H9 (cell line): ENCODE results near the gene LRRC52. TPM values are rescaled to one million over a fixed set of nuclear protein-coding genes. Genes with fewer than 3 reads are reported as not detected.

Source experiments
- DNase-seq: peaks from one replicate; pipeline ENCODE4 v3.0.0-alpha.2; 2017
- H2AFZ ChIP-seq: one replicate; pipeline ENCODE4 v1.6.1; 2013; ENCODE audit warnings: mild to moderate bottlenecking, low read length, control low read depth, moderate library complexity
- H2AK5ac ChIP-seq: 2 replicates; pipeline ENCODE4 v1.6.1; 2013; ENCODE audit warnings: low read length, control low read depth, mixed read lengths; ENCODE audit not compliant: insufficient read length
- H2BK120ac ChIP-seq: one replicate; pipeline ENCODE4 v1.6.1; 2013; ENCODE audit warnings: low read depth, mild to moderate bottlenecking, low read length, control low read depth, inconsistent platforms; ENCODE audit not compliant: poor library complexity, severe bottlenecking
- H2BK12ac ChIP-seq: 2 replicates; pipeline ENCODE4 v1.6.1; 2013; ENCODE audit warnings: low read length, control low read depth, mixed read lengths, low read depth; ENCODE audit not compliant: insufficient read length
- H2BK15ac ChIP-seq: 2 replicates; pipeline ENCODE4 v1.6.1; 2013; ENCODE audit warnings: low read depth, low read length, control low read depth
- H2BK20ac ChIP-seq: one replicate; pipeline ENCODE4 v1.6.1; 2013; ENCODE audit warnings: low read depth, mild to moderate bottlenecking, low read length, control low read depth, inconsistent platforms; ENCODE audit not compliant: poor library complexity, severe bottlenecking
- H2BK5ac ChIP-seq: 2 replicates; pipeline ENCODE4 v1.6.1; 2013; ENCODE audit warnings: low read length, control low read depth, mixed read lengths; ENCODE audit not compliant: insufficient read length
- H3K14ac ChIP-seq: 2 replicates; pipeline ENCODE4 v1.6.1; 2013; ENCODE audit warnings: low read length, control low read depth; ENCODE audit not compliant: insufficient read depth
- H3K18ac ChIP-seq: 2 replicates; pipeline ENCODE4 v1.6.1; 2013; ENCODE audit warnings: low read depth, mild to moderate bottlenecking, mixed read lengths, low read length, control low read depth; ENCODE audit not compliant: insufficient read length
- H3K23ac ChIP-seq: 2 replicates; pipeline ENCODE4 v1.6.1; 2013; ENCODE audit warnings: low read length, control low read depth, mixed read lengths, low read depth; ENCODE audit not compliant: insufficient read length
- H3K23me2 ChIP-seq: 2 replicates; pipeline ENCODE4 v1.6.1; 2013; ENCODE audit warnings: low read depth, mild to moderate bottlenecking, mixed read lengths, low read length, control low read depth; ENCODE audit not compliant: insufficient read length, poor library complexity, severe bottlenecking
- H3K27ac ChIP-seq: 2 replicates; pipeline ENCODE4 v1.5.1; 2013; ENCODE audit warnings: low read length, control low read depth, mixed read lengths, low read depth; ENCODE audit not compliant: insufficient read length
- H3K27me3 ChIP-seq: 2 replicates; pipeline ENCODE4 v1.6.1; 2013; ENCODE audit warnings: low read length, control low read depth, inconsistent platforms; ENCODE audit not compliant: insufficient read depth
- H3K4ac ChIP-seq: 2 replicates; pipeline ENCODE4 v1.6.1; 2013; ENCODE audit warnings: low read depth, mild to moderate bottlenecking, control low read depth, inconsistent platforms, low read length, moderate library complexity
- H3K4me1 ChIP-seq: 2 replicates; pipeline ENCODE4 v1.6.1; 2013; ENCODE audit warnings: low read length, control low read depth, inconsistent platforms; ENCODE audit not compliant: insufficient read depth
- H3K4me2 ChIP-seq: 2 replicates; pipeline ENCODE4 v1.6.1; 2013; ENCODE audit warnings: low read length, control low read depth, mixed read lengths; ENCODE audit not compliant: insufficient read length, insufficient read depth
- H3K56ac ChIP-seq: 2 replicates; pipeline ENCODE4 v1.6.1; 2013; ENCODE audit warnings: low read depth, mild to moderate bottlenecking, mixed read lengths, low read length, control low read depth; ENCODE audit not compliant: insufficient read length
- H3K79me1 ChIP-seq: 2 replicates; pipeline ENCODE4 v1.6.1; 2013; ENCODE audit warnings: low read depth, mild to moderate bottlenecking, moderate library complexity, low read length, control low read depth, inconsistent platforms; ENCODE audit not compliant: insufficient read depth, poor library complexity, severe bottlenecking
- H3K79me2 ChIP-seq: 2 replicates; pipeline ENCODE4 v1.6.1; 2013; ENCODE audit warnings: low read length, control low read depth, inconsistent platforms; ENCODE audit not compliant: insufficient read depth
- H3K9ac ChIP-seq: 2 replicates; pipeline ENCODE4 v1.6.1; 2013; ENCODE audit warnings: low read length, control low read depth, mixed read lengths; ENCODE audit not compliant: insufficient read length; ENCODE audit errors: extremely low read depth
- H3K9me3 ChIP-seq: one replicate; pipeline ENCODE4 v1.6.1; 2013; ENCODE audit warnings: low read depth, low read length, inconsistent platforms; ENCODE audit not compliant: control insufficient read depth
- H3T11ph ChIP-seq: one replicate; pipeline ENCODE4 v1.6.1; 2013; ENCODE audit warnings: mild to moderate bottlenecking, low read length, control low read depth, inconsistent platforms
- H4K20me1 ChIP-seq: one replicate; pipeline ENCODE4 v1.6.1; 2013; ENCODE audit not compliant: control insufficient read depth, insufficient read length, insufficient read depth
- H4K5ac ChIP-seq: 2 replicates; pipeline ENCODE4 v1.6.1; 2013; ENCODE audit warnings: low read depth, mild to moderate bottlenecking, mixed read lengths, low read length, control low read depth; ENCODE audit not compliant: insufficient read length
- H4K8ac ChIP-seq: replicated peaks from 2 replicates; pipeline ENCODE4 v1.6.1; 2013; ENCODE audit warnings: low read length, control low read depth, mixed read lengths, low read depth; ENCODE audit not compliant: insufficient read length
- H4K91ac ChIP-seq: 2 replicates; pipeline ENCODE4 v1.6.1; 2013; ENCODE audit warnings: low read depth, mild to moderate bottlenecking, moderate library complexity, mixed read lengths, low read length, control low read depth; ENCODE audit not compliant: insufficient read length
- H3K27ac Mint-ChIP-seq, 3 experiments: 2 replicates in 2 of 3; 3 replicates in 1 of 3; pipeline ENCODE4 v1.8.0; 2020 to 2021; ENCODE audit warnings: mixed read lengths in 3 of 3, mild to moderate bottlenecking in 1 of 3, moderate library complexity in 1 of 3
- H3K27me3 Mint-ChIP-seq: 2 replicates; pipeline ENCODE4 v1.8.0; 2021; ENCODE audit warnings: low read depth, mild to moderate bottlenecking, moderate library complexity, mixed read lengths
- H3K36me3 Mint-ChIP-seq, 3 experiments: 2 replicates in 2 of 3; 3 replicates in 1 of 3; pipeline ENCODE4 v1.8.0; 2020 to 2021; ENCODE audit warnings: low read depth in 3 of 3, mixed read lengths in 3 of 3; ENCODE audit not compliant: insufficient read depth in 1 of 3
- H3K4me1 Mint-ChIP-seq, 2 experiments: 2 replicates each; pipeline ENCODE4 v1.8.0; 2020; ENCODE audit warnings: mixed read lengths in 2 of 2
- H3K4me3 Mint-ChIP-seq, 2 experiments: 2 replicates in 1 of 2; 3 replicates in 1 of 2; pipeline ENCODE4 v1.8.0; 2020 to 2021; ENCODE audit warnings: mild to moderate bottlenecking in 2 of 2, mixed read lengths in 2 of 2, moderate library complexity in 1 of 2
- H3K9me3 Mint-ChIP-seq, 2 experiments: 2 replicates in 1 of 2; 3 replicates in 1 of 2; pipeline ENCODE4 v1.8.0; 2020; ENCODE audit warnings: mild to moderate bottlenecking in 2 of 2, mixed read lengths in 2 of 2, moderate library complexity in 1 of 2
- WGBS: extraction: QIAGEN DNeasy Blood & Tissue Kit; methylation state at CpG from one replicate; pipeline ENCODE4 v1.1.7; 2013; ENCODE audit warnings: missing lambda C conversion rate, low lambda C conversion rate, mixed read lengths; ENCODE audit not compliant: insufficient read length; ENCODE audit errors: extremely low coverage; 5-methylcytosine and 5-hydroxymethylcytosine counted together
- total RNA-seq: library from RNA; stranded (reverse); gene quantifications from 2 replicates; pipeline ENCODE4 v1.2.1, GENCODE V29; 2021
- TF ChIP-seq, protein P1 (sequence below): fragments of 200-600 bp; sonication (generic); conservative IDR thresholded peaks from 3 replicates; pipeline ENCODE4 v1.8.0; 2021; ENCODE audit warnings: antibody characterized with exemption, mild to moderate bottlenecking

LRRC52 gene
- total RNA-seq, 1 experiment from 2014 or later: not detected

DNA sequence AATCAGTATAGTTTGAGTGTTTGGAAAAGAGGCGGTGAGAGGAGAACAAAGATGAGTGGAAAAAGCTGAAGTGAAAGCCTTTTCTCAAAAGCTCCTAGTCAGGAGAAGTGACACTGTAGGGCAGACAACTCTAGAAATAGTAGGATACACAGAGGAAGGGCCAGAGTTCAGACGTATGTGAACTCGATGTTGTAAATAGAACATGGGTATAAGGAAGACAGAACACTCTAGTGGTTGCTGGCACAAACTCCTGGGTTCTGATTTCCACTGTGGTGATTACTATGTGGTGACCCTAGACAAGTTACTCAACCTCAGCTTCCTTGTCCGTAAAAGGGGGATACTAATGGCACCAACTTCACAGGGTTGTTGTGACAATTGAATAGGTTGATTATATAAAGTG is 57.0 kb downstream of the LRRC52 start:
- Histone ChIP-seq H3K27me3 (no peaks in the 10 kb centered on the region), H2BK5ac (no peak overlapping the region), H4K5ac (no peak overlapping the region), H3K4me1 (no peaks in the 10 kb centered on the region), H2BK120ac (no peak overlapping the region), H3K56ac (no peak overlapping the region), H3K9me3 (no peaks in the 10 kb centered on the region), H3K4ac (no peak overlapping the region), H2AK5ac (no peak overlapping the region), H3T11ph (no peak overlapping the region), H3K23ac (no peak overlapping the region), H3K23me2 (peaks cover 4% of the 10 kb centered on the region), H4K8ac (no peak overlapping the region), H3K4me2 (no peak overlapping the region), H3K18ac (no peak overlapping the region), H2BK15ac (no peak overlapping the region), H4K91ac (no peak overlapping the region), H3K79me2 (no peaks in the 10 kb centered on the region), H2BK20ac (no peak overlapping the region), H3K27ac (no peak overlapping the region), H3K9ac (no peak overlapping the region), H2AFZ (no peak overlapping the region), H2BK12ac (no peak overlapping the region), H3K14ac (no peak overlapping the region), H4K20me1 (no peaks in the 10 kb centered on the region), H3K79me1 (no peaks in the 10 kb centered on the region)
- no CpG with 5 or more reads among the region's 4 CpGs for WGBS
- Mint-ChIP-seq H3K4me1 (peaks cover 24 to 25% of the 10 kb centered on the region in 2 experiments), H3K9me3 (no peaks in the 10 kb centered on the region), H3K27me3 (no peaks in the 10 kb centered on the region; the same call in 1 of the 2 replicates), H3K27ac (no peak overlapping the region), H3K36me3 (no peaks in the 10 kb centered on the region), H3K4me3 (no peak overlapping the region)
- no peak for DNase-seq
- TF ChIP-seq, protein P1, sequence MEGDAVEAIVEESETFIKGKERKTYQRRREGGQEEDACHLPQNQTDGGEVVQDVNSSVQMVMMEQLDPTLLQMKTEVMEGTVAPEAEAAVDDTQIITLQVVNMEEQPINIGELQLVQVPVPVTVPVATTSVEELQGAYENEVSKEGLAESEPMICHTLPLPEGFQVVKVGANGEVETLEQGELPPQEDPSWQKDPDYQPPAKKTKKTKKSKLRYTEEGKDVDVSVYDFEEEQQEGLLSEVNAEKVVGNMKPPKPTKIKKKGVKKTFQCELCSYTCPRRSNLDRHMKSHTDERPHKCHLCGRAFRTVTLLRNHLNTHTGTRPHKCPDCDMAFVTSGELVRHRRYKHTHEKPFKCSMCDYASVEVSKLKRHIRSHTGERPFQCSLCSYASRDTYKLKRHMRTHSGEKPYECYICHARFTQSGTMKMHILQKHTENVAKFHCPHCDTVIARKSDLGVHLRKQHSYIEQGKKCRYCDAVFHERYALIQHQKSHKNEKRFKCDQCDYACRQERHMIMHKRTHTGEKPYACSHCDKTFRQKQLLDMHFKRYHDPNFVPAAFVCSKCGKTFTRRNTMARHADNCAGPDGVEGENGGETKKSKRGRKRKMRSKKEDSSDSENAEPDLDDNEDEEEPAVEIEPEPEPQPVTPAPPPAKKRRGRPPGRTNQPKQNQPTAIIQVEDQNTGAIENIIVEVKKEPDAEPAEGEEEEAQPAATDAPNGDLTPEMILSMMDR: no peak
